Neuronal stem cell (in vitro differentiated cells): Measurements from ENCODE around the gene PKNOX1.

ENCODE experiments used
- DNase-seq: peaks from one replicate; pipeline ENCODE4 v3.0.0-alpha.2; 2013; ENCODE audit warnings: low spot score
- H2AFZ ChIP-seq: one replicate; pipeline ENCODE4 v1.6.1; 2013; ENCODE audit warnings: mild to moderate bottlenecking, low read length, inconsistent platforms
- H2AK5ac ChIP-seq: 2 replicates; pipeline ENCODE4 v1.6.1; 2013; ENCODE audit warnings: low read depth, mild to moderate bottlenecking, inconsistent platforms, low read length, moderate library complexity, mixed read lengths
- H2BK120ac ChIP-seq: 2 replicates; pipeline ENCODE4 v1.6.1; 2013; ENCODE audit warnings: low read depth, mild to moderate bottlenecking, inconsistent platforms, low read length, moderate library complexity, mixed read lengths
- H2BK12ac ChIP-seq: one replicate; pipeline ENCODE4 v1.6.1; 2013; ENCODE audit warnings: low read length, inconsistent platforms
- H2BK15ac ChIP-seq: 2 replicates; pipeline ENCODE4 v1.6.1; 2013; ENCODE audit warnings: mild to moderate bottlenecking, low read length, inconsistent platforms, mixed read lengths
- H2BK5ac ChIP-seq: one replicate; pipeline ENCODE4 v1.6.1; 2013; ENCODE audit warnings: inconsistent platforms, mild to moderate bottlenecking, low read length, moderate library complexity
- H3K14ac ChIP-seq: one replicate; pipeline ENCODE4 v1.6.1; 2013; ENCODE audit warnings: low read length, inconsistent platforms
- H3K18ac ChIP-seq: 2 replicates; pipeline ENCODE4 v1.6.1; 2013; ENCODE audit warnings: low read length, inconsistent platforms
- H3K23ac ChIP-seq: 2 replicates; pipeline ENCODE4 v1.6.1; 2013; ENCODE audit warnings: low read depth, mild to moderate bottlenecking, mixed read lengths, low read length, inconsistent platforms; ENCODE audit not compliant: poor library complexity
- H3K27ac ChIP-seq: replicated peaks from 3 replicates; pipeline ENCODE4 v1.5.1; 2013; ENCODE audit warnings: low read length, inconsistent platforms
- H3K27me3 ChIP-seq, 3 experiments: 2 replicates each; pipeline ENCODE4 v1.6.1; 2013; ENCODE audit warnings: low read length in 3 of 3, mild to moderate bottlenecking in 2 of 3, inconsistent platforms in 1 of 3, low read depth in 1 of 3, mixed read lengths in 1 of 3, moderate library complexity in 1 of 3; ENCODE audit not compliant: control insufficient read depth in 3 of 3, insufficient read depth in 3 of 3
- H3K36me3 ChIP-seq, 2 donors: replicated peaks in 1 of 2; 2 replicates each; pipeline ENCODE4 v1.6.1; 2013; ENCODE audit warnings: low read length in 2 of 2; ENCODE audit not compliant: control insufficient read depth in 2 of 2, insufficient read depth in 2 of 2
- H3K4ac ChIP-seq: 2 replicates; pipeline ENCODE4 v1.6.1; 2013; ENCODE audit warnings: inconsistent platforms, mild to moderate bottlenecking, low read length, moderate library complexity
- H3K4me1 ChIP-seq, 2 donors: 1 replicate in 1 of 2; 2 replicates in 1 of 2; pipeline ENCODE4 v1.6.1; 2013; ENCODE audit warnings: low read length in 2 of 2, low read depth in 1 of 2; ENCODE audit not compliant: control insufficient read depth in 2 of 2, insufficient read depth in 1 of 2
- H3K4me2 ChIP-seq: one replicate; pipeline ENCODE4 v1.6.1; 2013; ENCODE audit warnings: mild to moderate bottlenecking, low read length, inconsistent platforms; ENCODE audit not compliant: insufficient read depth, poor library complexity, severe bottlenecking
- H3K4me3 ChIP-seq, 2 donors: 2 replicates each; pipeline ENCODE4 v1.5.1; 2013; ENCODE audit warnings: low read length in 2 of 2, mild to moderate bottlenecking in 2 of 2, inconsistent platforms in 1 of 2, moderate library complexity in 1 of 2
- H3K79me1 ChIP-seq: one replicate; pipeline ENCODE4 v1.6.1; 2013; ENCODE audit warnings: low read depth, mild to moderate bottlenecking, inconsistent platforms, low read length, moderate library complexity
- H3K9ac ChIP-seq: one replicate; pipeline ENCODE4 v1.6.1; 2013; ENCODE audit warnings: mild to moderate bottlenecking, low read depth, low read length, inconsistent platforms; ENCODE audit not compliant: poor library complexity
- H3K9me3 ChIP-seq, 2 donors: replicated peaks in 1 of 2; 2 replicates each; pipeline versions ENCODE3 to v1.6.1; 2013; ENCODE audit warnings: low read length in 2 of 2, mild to moderate bottlenecking in 2 of 2, inconsistent platforms in 1 of 2, low read depth in 1 of 2, mixed read lengths in 1 of 2, moderate library complexity in 1 of 2; ENCODE audit not compliant: control insufficient read depth in 2 of 2, insufficient read depth in 1 of 2
- H4K8ac ChIP-seq: one replicate; pipeline ENCODE4 v1.6.1; 2013; ENCODE audit warnings: low read depth, mild to moderate bottlenecking, inconsistent platforms, low read length, moderate library complexity
- H4K91ac ChIP-seq: one replicate; pipeline ENCODE4 v1.6.1; 2013; ENCODE audit warnings: low read length, low read depth, mild to moderate bottlenecking, inconsistent platforms; ENCODE audit not compliant: poor library complexity
- WGBS, 2 donors: extraction: QIAGEN DNeasy Blood & Tissue Kit; methylation state at CpG; one replicate each; pipeline ENCODE4 v1.1.7; 2013; ENCODE audit warnings: missing lambda C conversion rate in 2 of 2, mixed read lengths in 1 of 2; ENCODE audit not compliant: insufficient read length in 2 of 2, insufficient replicate concordance in 1 of 2; ENCODE audit errors: extremely low coverage in 2 of 2; 5-methylcytosine and 5-hydroxymethylcytosine counted together

PKNOX1 gene

DNA sequence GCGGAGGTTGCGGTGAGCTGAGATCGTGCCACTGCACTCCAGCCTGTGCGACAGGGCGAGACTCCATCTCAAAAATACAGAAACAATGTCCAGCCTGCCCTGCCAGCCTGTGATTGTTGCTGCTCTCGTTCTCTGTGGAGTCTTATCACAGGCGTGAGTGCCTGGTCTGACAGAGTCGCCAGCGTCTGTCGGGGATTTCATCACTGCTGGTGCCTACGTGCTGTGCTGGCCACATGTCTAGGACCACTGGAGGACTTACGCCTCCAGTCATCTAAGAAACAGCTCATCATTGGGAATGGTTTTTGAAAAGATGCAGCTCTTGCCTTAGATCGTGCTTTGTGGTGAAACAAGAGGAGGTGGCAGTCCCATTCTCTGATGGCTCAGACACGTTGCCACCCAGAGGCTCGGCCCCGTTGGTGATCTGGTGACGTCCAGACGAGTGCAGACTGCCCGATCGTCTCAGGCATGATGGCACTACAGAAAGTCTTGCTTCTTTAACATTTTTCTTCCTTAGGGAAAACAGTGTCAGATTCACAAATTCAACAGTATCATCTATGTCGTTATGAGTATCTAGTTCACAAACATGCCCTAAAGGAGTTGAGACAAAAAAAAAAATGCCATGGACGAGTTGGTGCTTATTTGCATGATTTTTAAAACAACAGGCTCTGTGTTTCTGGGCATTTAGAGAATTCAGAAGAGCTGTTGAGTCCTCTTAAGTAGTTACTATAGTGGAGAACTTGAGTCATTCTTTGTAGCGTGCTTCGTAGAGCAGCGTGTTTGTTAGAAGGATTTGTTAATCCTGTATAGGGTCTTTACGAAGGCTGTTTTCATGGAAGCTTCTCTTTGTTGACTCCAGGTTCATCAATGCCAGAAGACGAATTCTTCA lies 53.7 kb downstream of the PKNOX1 start:
- Histone ChIP-seq H3K4me2 (no peak overlapping the region), H4K8ac (no peak overlapping the region), H3K4me3 (no peak overlapping the region), H3K4ac (no peak overlapping the region), H2AK5ac (no peak overlapping the region), H3K18ac (no peak overlapping the region), H2AFZ (no peak overlapping the region), H4K91ac (no peak overlapping the region), H3K9me3 (no peaks in the 10 kb centered on the region), H3K4me1 (peaks cover 8 to 9% of the 10 kb centered on the region in 2 donors), H2BK15ac (no peak overlapping the region), H3K36me3 (peaks cover 10 to 73% of the 10 kb centered on the region in 2 donors), H3K23ac (no peak overlapping the region), H3K79me1 (no peaks in the 10 kb centered on the region), H2BK12ac (no peak overlapping the region), H3K14ac (no peak overlapping the region), H2BK5ac (no peak overlapping the region), H3K9ac (no peak overlapping the region), H2BK120ac (no peak overlapping the region), H3K27ac (no peak overlapping the region), H3K27me3 (no peaks in the 10 kb centered on the region)
- no CpG with 5 or more reads among the region's 27 CpGs for WGBS, 2 donors
- DNase-seq, result no peak

- Histone ChIP-seq H2BK12ac (no peak overlapping the region), H3K18ac (no peak overlapping the region), H3K9me3 (no peaks in the 10 kb centered on the region), H2BK15ac (no peak overlapping the region), H3K27ac (no peak overlapping the region), H2BK5ac (no peak overlapping the region), H2AK5ac (no peak overlapping the region), H4K91ac (no peak overlapping the region), H3K79me1 (no peaks in the 10 kb centered on the region), H3K27me3 (no peaks in the 10 kb centered on the region), H3K4me3 (peak overlapping the region in 1 of 2 donors; percentile 13), H3K36me3 (peaks cover 11 to 61% of the 10 kb centered on the region in 2 donors), H3K23ac (no peak overlapping the region), H2BK120ac (no peak overlapping the region), H2AFZ (no peak overlapping the region), H3K4me1 (peaks cover 8 to 9% of the 10 kb centered on the region in 2 donors), H4K8ac (no peak overlapping the region), H3K4me2 (no peak overlapping the region), H3K4ac (no peak overlapping the region), H3K14ac (no peak overlapping the region), H3K9ac (no peak overlapping the region)
- no peak for DNase-seq
- WGBS, 2 donors, result no CpG with 5 or more reads among the region's 13 CpGs
Measured at GRCh38 chr21:43029785-43030184, 55.4 kb downstream of the PKNOX1 start.

GRCh38 chr21:43031121-43031619 lies 56.8 kb downstream of the PKNOX1 start:
- no peak overlapping the region for H3K27ac ChIP-seq
- no peaks in the 10 kb centered on the region for H3K9me3 ChIP-seq
- no peak overlapping the region for H3K23ac ChIP-seq
- peaks cover 0 to 3% of the 10 kb centered on the region in 2 donors for H3K4me1 ChIP-seq
- no peak overlapping the region for H3K4ac ChIP-seq
- no peak overlapping the region for H2BK120ac ChIP-seq
- H2BK5ac ChIP-seq, result no peak overlapping the region
- H3K36me3 ChIP-seq, result peaks cover 11 to 58% of the 10 kb centered on the region in 2 donors
- no peak overlapping the region for H2BK12ac ChIP-seq
- DNase-seq, result no peak
- no peak overlapping the region for H3K9ac ChIP-seq
- H2AFZ ChIP-seq, result no peak overlapping the region
- H4K91ac ChIP-seq, result no peak overlapping the region
- H3K14ac ChIP-seq, result no peak overlapping the region
- H3K4me3 ChIP-seq, result no peak overlapping the region
- no peaks in the 10 kb centered on the region for H3K79me1 ChIP-seq
- no peak overlapping the region for H2AK5ac ChIP-seq
- H3K27me3 ChIP-seq, result no peaks in the 10 kb centered on the region
- H3K4me2 ChIP-seq, result no peak overlapping the region
- no peak overlapping the region for H2BK15ac ChIP-seq
- no CpG with 5 or more reads among the region's 12 CpGs for WGBS, 2 donors
- no peak overlapping the region for H3K18ac ChIP-seq
- no peak overlapping the region for H4K8ac ChIP-seq

GRCh38 chr21:43034101-43034500 lies 59.7 kb downstream of the PKNOX1 start:
- H3K9ac ChIP-seq, result no peak overlapping the region
- no peak overlapping the region for H3K4ac ChIP-seq
- H2BK5ac ChIP-seq, result no peak overlapping the region
- H3K4me2 ChIP-seq, result no peak overlapping the region
- no peaks in the 10 kb centered on the region for H3K9me3 ChIP-seq
- no peak overlapping the region for H3K23ac ChIP-seq
- peaks cover 8 to 37% of the 10 kb centered on the region in 2 donors for H3K36me3 ChIP-seq
- DNase-seq, result no peak
- H3K14ac ChIP-seq, result no peak overlapping the region
- no peak overlapping the region for H2BK15ac ChIP-seq
- no peak overlapping the region for H3K18ac ChIP-seq
- H3K27me3 ChIP-seq, result no peaks in the 10 kb centered on the region
- H2AK5ac ChIP-seq, result no peak overlapping the region
- H2BK120ac ChIP-seq, result no peak overlapping the region
- H2AFZ ChIP-seq, result no peak overlapping the region
- H3K4me1 ChIP-seq, result no peaks in the 10 kb centered on the region
- no peaks in the 10 kb centered on the region for H3K79me1 ChIP-seq
- no peak overlapping the region for H3K4me3 ChIP-seq
- H3K27ac ChIP-seq, result no peak overlapping the region
- no peak overlapping the region for H2BK12ac ChIP-seq
- no peak overlapping the region for H4K8ac ChIP-seq
- H4K91ac ChIP-seq, result no peak overlapping the region
- no CpG with 5 or more reads among the region's 1 CpG for WGBS, 2 donors
